Adipocyte (in vitro differentiated cells): ENCODE measurements around the gene SYT7.

Experiments
- DNase-seq: peaks from one replicate; pipeline ENCODE4 v3.0.0-alpha.2; 2015; ENCODE audit warnings: low read depth
- H3K27me3 ChIP-seq: replicated peaks from 2 replicates; pipeline ENCODE4 v1.7.0; 2013; ENCODE audit warnings: mild to moderate bottlenecking, low read length, moderate library complexity; ENCODE audit not compliant: control insufficient read depth, insufficient read depth
- H3K36me3 ChIP-seq: 2 replicates; pipeline ENCODE4 v1.7.0; 2013; ENCODE audit warnings: low read length, mild to moderate bottlenecking, moderate library complexity; ENCODE audit not compliant: control insufficient read depth, insufficient read depth, severe bottlenecking
- H3K4me1 ChIP-seq: 2 replicates; pipeline ENCODE4 v1.7.0; 2013; ENCODE audit warnings: mild to moderate bottlenecking, low read length, moderate library complexity; ENCODE audit not compliant: control insufficient read depth, insufficient read depth
- H3K4me3 ChIP-seq: 2 replicates; pipeline ENCODE4 v1.7.0; 2013; ENCODE audit warnings: mild to moderate bottlenecking, low read length, moderate library complexity
- H3K9ac ChIP-seq: 2 replicates; pipeline ENCODE4 v1.7.0; 2013; ENCODE audit warnings: mild to moderate bottlenecking, low read length, moderate library complexity
- H3K9me3 ChIP-seq: 2 replicates; pipeline ENCODE4 v1.7.0; 2013; ENCODE audit warnings: mild to moderate bottlenecking, low read length, moderate library complexity; ENCODE audit not compliant: control insufficient read depth

SYT7 gene, protein sequence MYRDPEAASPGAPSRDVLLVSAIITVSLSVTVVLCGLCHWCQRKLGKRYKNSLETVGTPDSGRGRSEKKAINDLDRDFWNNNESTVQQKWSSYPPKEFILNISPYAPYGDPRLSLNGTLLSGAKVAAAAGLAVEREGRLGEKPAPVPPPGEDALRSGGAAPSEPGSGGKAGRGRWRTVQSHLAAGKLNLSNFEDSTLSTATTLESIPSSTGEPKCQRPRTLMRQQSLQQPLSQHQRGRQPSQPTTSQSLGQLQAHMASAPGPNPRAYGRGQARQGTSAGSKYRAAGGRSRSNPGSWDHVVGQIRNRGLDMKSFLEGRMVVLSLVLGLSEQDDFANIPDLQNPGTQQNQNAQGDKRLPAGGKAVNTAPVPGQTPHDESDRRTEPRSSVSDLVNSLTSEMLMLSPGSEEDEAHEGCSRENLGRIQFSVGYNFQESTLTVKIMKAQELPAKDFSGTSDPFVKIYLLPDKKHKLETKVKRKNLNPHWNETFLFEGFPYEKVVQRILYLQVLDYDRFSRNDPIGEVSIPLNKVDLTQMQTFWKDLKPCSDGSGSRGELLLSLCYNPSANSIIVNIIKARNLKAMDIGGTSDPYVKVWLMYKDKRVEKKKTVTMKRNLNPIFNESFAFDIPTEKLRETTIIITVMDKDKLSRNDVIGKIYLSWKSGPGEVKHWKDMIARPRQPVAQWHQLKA

GRCh38 chr11:61581030-61581928, at the start of gene SYT7:
TSS of gene SYT7 (minus strand) at chr11:61581076. CDS start at chr11:61580820, 256 bp downstream.
- peak within 1 kb of the TSS; percentile 64 for H3K9ac ChIP-seq
- H3K9me3 ChIP-seq: no peaks in the 10 kb centered on the region
- H3K36me3 ChIP-seq: no peaks in the 10 kb centered on the region
- peaks cover 27% of the 10 kb centered on the region for H3K27me3 ChIP-seq
- H3K4me1 ChIP-seq: peaks cover 9% of the 10 kb centered on the region
- DNase-seq: peak; percentile 98
- peak within 1 kb of the TSS; percentile 75 for H3K4me3 ChIP-seq

DNA sequence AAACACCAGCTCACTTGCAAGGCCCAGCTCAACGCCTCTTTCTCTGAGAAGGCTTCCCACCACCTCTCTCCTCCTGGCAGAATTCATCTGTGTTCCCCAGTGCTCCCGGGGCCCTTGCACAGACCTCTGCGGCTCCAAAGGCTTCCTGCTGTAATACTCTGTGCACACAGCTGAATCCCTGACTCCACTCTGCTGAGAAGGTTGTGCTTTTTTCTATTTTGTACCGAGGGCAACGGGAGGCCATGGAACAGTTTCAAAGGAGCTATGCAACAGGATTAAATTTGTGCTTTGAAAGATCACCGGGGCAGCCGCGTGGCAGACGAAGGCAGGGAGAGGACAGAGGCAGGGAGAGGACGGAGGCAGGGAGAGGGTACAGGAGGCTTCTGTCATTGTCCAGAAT, 49.2 kb upstream of the SYT7 start:
- Histone ChIP-seq H3K36me3 (no peaks in the 10 kb centered on the region), H3K9ac (no peak overlapping the region), H3K4me3 (no peak overlapping the region), H3K4me1 (no peaks in the 10 kb centered on the region), H3K9me3 (no peaks in the 10 kb centered on the region), H3K27me3 (peaks cover 3% of the 10 kb centered on the region)
- DNase-seq: peak; percentile 41

DNA sequence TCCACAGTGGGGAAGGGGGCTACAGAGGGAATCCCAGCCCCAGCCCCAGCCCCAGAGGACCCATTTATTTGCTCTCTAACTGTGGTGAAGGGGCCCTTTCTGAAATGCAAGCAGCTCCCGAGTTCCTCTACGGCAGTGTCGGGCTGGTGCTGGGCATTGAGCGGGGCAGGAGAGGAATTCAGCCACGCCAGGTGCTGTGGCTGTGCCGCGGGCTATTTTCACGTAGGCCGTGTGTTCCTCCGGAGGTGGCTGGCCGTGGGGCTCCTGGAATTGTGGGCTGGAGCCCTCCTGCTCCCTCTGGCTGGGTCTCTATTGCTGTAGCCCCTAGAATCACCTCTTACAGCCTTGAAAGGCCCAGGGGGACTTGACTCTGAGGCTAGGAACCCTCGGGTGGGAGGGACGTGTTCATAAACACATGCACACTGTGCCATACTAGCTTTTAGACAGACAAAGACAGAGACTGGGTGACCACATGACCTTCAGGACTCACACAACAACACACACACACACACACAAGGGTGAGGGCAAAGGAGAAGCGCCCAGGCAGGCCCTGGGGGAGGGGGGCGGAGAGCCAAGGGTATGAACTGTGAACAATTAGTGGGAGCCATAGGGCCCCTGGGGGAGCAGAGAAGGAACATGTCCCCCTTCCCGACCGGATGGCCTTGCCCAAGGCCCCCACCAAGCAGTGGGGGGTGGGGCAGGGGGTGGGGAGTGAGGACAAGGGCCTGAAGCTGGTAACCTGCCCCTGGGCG, 48.4 kb upstream of the SYT7 start:
- Histone ChIP-seq H3K27me3 (peaks cover 3% of the 10 kb centered on the region), H3K9ac (no peak overlapping the region), H3K36me3 (no peaks in the 10 kb centered on the region), H3K4me3 (no peak overlapping the region), H3K4me1 (no peaks in the 10 kb centered on the region), H3K9me3 (no peaks in the 10 kb centered on the region)
- DNase-seq: no peak

GRCh38 chr11:61628662-61628970, 47.7 kb upstream of the SYT7 start:
- DNase-seq: no peak
- H3K27me3 ChIP-seq: peaks cover 3% of the 10 kb centered on the region
- H3K4me1 ChIP-seq: no peaks in the 10 kb centered on the region
- no peaks in the 10 kb centered on the region for H3K36me3 ChIP-seq
- no peaks in the 10 kb centered on the region for H3K9me3 ChIP-seq
- no peak overlapping the region for H3K9ac ChIP-seq
- H3K4me3 ChIP-seq: no peak overlapping the region

- H3K36me3 ChIP-seq: no peaks in the 10 kb centered on the region
- H3K9ac ChIP-seq: no peak overlapping the region
- no peak overlapping the region for H3K4me3 ChIP-seq
- H3K27me3 ChIP-seq: peaks cover 3% of the 10 kb centered on the region
- DNase-seq: peak; percentile 90
- H3K9me3 ChIP-seq: no peaks in the 10 kb centered on the region
- H3K4me1 ChIP-seq: no peaks in the 10 kb centered on the region
Observed at GRCh38 chr11:61627850-61628661, 47.2 kb upstream of the SYT7 start.

- DNase-seq: no peak
- no peak overlapping the region for H3K9ac ChIP-seq
- H3K27me3 ChIP-seq: peaks cover 3% of the 10 kb centered on the region
- H3K9me3 ChIP-seq: no peaks in the 10 kb centered on the region
- H3K36me3 ChIP-seq: no peaks in the 10 kb centered on the region
- no peak overlapping the region for H3K4me3 ChIP-seq
- no peaks in the 10 kb centered on the region for H3K4me1 ChIP-seq
Observed at GRCh38 chr11:61626580-61627380, 45.9 kb upstream of the SYT7 start.

DNA sequence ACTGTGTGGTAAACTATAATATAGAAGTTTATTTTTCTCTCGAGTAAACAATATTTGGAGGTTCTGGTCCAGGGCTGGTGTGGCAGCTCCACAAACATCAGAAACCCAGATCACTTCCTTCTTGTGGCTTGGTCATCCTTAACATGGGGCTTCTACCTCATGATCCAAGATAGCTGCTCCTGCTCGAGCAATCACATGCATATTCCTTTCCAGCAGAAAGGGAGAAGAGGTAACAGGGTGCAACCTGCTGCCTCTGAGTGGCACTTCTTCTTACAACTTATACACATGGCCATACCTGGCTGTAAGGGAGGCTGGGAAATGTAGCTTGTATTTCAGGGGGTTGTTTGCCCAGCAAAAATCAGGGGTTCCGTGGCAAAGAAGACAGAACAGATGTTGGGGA, 44.6 kb upstream of the SYT7 start:
- Histone ChIP-seq H3K9ac (no peak overlapping the region), H3K36me3 (no peaks in the 10 kb centered on the region)

GRCh38 chr11:61621917-61622585, 41.2 kb upstream of the SYT7 start:
- no peaks in the 10 kb centered on the region for H3K4me1 ChIP-seq
- H3K9ac ChIP-seq: no peak overlapping the region
- no peaks in the 10 kb centered on the region for H3K27me3 ChIP-seq
- no peaks in the 10 kb centered on the region for H3K9me3 ChIP-seq
- no peak overlapping the region for H3K4me3 ChIP-seq
- H3K36me3 ChIP-seq: no peaks in the 10 kb centered on the region
- DNase-seq: no peak

More for the DNA sequence above, 44.6 kb upstream of the SYT7 start:
- Histone ChIP-seq H3K4me1 (no peaks in the 10 kb centered on the region), H3K4me3 (no peak overlapping the region), H3K27me3 (peaks cover 3% of the 10 kb centered on the region), H3K9me3 (no peaks in the 10 kb centered on the region)
- no peak for DNase-seq

DNA sequence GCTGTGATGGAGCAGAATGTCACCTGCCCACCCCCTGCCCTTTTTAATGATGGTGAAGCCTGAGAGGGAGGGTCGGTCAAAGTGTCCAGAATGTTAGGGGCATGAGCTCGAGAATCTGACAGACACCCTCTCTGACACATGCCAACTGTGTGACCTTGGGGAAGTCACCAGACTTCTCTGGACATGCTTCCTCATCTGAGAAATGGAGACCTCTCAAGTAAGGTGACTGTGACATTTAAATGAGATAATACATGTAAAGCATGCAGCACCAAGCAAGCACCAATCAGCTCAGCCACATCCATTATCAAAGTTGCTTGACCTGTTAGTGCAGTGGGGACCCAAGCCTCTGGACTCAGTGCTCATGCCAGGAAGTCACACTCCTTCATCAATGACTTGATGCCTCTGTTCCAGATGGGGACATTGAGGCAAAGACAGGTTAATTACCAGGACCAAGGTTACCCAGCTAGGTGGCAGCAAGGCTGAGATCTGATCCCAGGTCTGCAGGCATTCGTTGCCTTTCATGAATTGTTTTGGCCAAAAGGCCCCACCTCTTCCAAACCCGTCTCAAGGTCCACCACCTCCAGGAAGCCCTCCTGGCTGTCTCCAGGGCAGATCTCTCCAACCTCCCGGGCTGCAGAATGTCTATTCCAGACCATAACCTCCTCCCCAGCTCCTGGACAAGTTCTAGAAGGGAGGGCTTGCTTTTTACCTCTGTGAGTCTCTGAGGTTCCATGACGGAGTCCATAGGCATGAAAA, 38.8 kb upstream of the SYT7 start:
- Histone ChIP-seq H3K4me1 (peaks cover 7% of the 10 kb centered on the region), H3K9me3 (no peaks in the 10 kb centered on the region), H3K27me3 (no peaks in the 10 kb centered on the region), H3K36me3 (no peaks in the 10 kb centered on the region), H3K9ac (no peak overlapping the region), H3K4me3 (no peak overlapping the region)
- DNase-seq: no peak
